GM18505 (cell line): ENCODE results near the gene FMN2.
"Not testable (repeated sequence)": the region's sequence is repeated elsewhere in the genome, so short reads cannot be mapped to it uniquely, and the experiment has no call there.

Source experiments
- ATAC-seq: cut with Tn5 transposase; IDR thresholded peaks from one replicate; pipeline ENCODE4 v1.9.1; 2021; ENCODE audit not compliant: unreplicated experiment
- POLR2A ChIP-seq: IDR thresholded peaks from 4 replicates; pipeline ENCODE4 v1.6.1; 2011; ENCODE audit warnings: borderline replicate concordance; ENCODE audit not compliant: insufficient read depth, insufficient read length; ENCODE audit errors: extremely low read depth

The FMN2 gene

GRCh38 chr1:240312872-240313271, 221.2 kb downstream of the FMN2 start:
- no peak for ATAC-seq
- TF ChIP-seq POLR2A = no peak

- ATAC-seq = no peak
- no peak for TF ChIP-seq POLR2A
Observed at GRCh38 chr1:240314845-240315801, 223.4 kb downstream of the FMN2 start.

- no peak for ATAC-seq
- no peak for TF ChIP-seq POLR2A
Observed at GRCh38 chr1:240319998-240320397, 228.3 kb downstream of the FMN2 start.

GRCh38 chr1:240320659-240321058, 229.0 kb downstream of the FMN2 start:
- ATAC-seq = no peak

GRCh38 chr1:240322943-240323342, 231.3 kb downstream of the FMN2 start:
- TF ChIP-seq POLR2A = no peak
- ATAC-seq = no peak

More at GRCh38 chr1:240320659-240321058, 229.0 kb downstream of the FMN2 start:
- TF ChIP-seq POLR2A = no peak

- ATAC-seq = not testable (repeated sequence)
Observed at GRCh38 chr1:240328382-240328781, 236.7 kb downstream of the FMN2 start.

- TF ChIP-seq POLR2A = no peak
- no peak for ATAC-seq
Observed at GRCh38 chr1:240329443-240329842, 237.8 kb downstream of the FMN2 start.

- no peak for TF ChIP-seq POLR2A
- no peak for ATAC-seq
Observed at GRCh38 chr1:240332672-240333071, 241.0 kb downstream of the FMN2 start.

- ATAC-seq = no peak
- no peak for TF ChIP-seq POLR2A
Observed at GRCh38 chr1:240337781-240338180, 246.1 kb downstream of the FMN2 start.

- no peak for TF ChIP-seq POLR2A
- ATAC-seq = no peak
Observed at GRCh38 chr1:240338837-240339236, 247.2 kb downstream of the FMN2 start.

GRCh38 chr1:240341365-240342250, 249.9 kb downstream of the FMN2 start:
- ATAC-seq = no peak
- no peak for TF ChIP-seq POLR2A

GRCh38 chr1:240342251-240342625, 250.6 kb downstream of the FMN2 start:
- TF ChIP-seq POLR2A = no peak
- ATAC-seq = no peak

GRCh38 chr1:240343045-240343444, 251.4 kb downstream of the FMN2 start:
- ATAC-seq = no peak
- TF ChIP-seq POLR2A = no peak
